ENCODE measurements around the gene DPH3. TPM values are rescaled to one million over a fixed set of nuclear protein-coding genes. Genes with fewer than 3 reads are reported as not detected.
A peak's percentile ranks its signal among the peaks of the same experiment; 100 is the strongest.

The DPH3 gene
- total RNA-seq, 4 donors from 2014 or later, result 18.4 to 27.1 (median 19.6) TPM

- no peak for DNase-seq
- 94 to 100% methylated on average over 2 of the region's 2 CpGs for WGBS, 2 donors
- H3K4me1 ChIP-seq, result no peaks in the 10 kb centered on the region
- intact Hi-C loops (cut with DNase I), result no loop called here
- H3K9me3 ChIP-seq, result no peaks in the 10 kb centered on the region
- no peak overlapping the region for H3K27ac ChIP-seq
- TF ChIP-seq POLR2A (IDR thresholded peaks at IDR 0.05) (no peak), CTCF (IDR thresholded peaks at IDR 0.05) (no peak)
- H3K36me3 ChIP-seq, result peaks cover 0 to 14% of the 10 kb centered on the region in 2 donors
- no peak overlapping the region for H3K4me3 ChIP-seq (replicated peaks in 1 of 3)
- H3K27me3 ChIP-seq, result no peaks in the 10 kb centered on the region
Measured at GRCh38 chr3:16222547-16222946, 42.2 kb downstream of the DPH3 start.

GRCh38 chr3:16221990-16222389 lies 42.8 kb downstream of the DPH3 start:
- DNase-seq, result no peak
- Histone ChIP-seq H3K27ac (no peak overlapping the region), H3K4me3 (replicated peaks in 1 of 3) (no peak overlapping the region), H3K36me3 (peaks cover 0 to 14% of the 10 kb centered on the region in 2 donors), H3K4me1 (no peaks in the 10 kb centered on the region), H3K27me3 (no peaks in the 10 kb centered on the region), H3K9me3 (no peaks in the 10 kb centered on the region)
- 49 to 79% methylated on average over 3 of the region's 3 CpGs for WGBS, 2 donors
- no peak for TF ChIP-seq CTCF (IDR thresholded peaks at IDR 0.05)
- no peak for TF ChIP-seq POLR2A (IDR thresholded peaks at IDR 0.05)
- intact Hi-C loops (cut with DNase I), result no loop called here

GRCh38 chr3:16219777-16220176 lies 45.0 kb downstream of the DPH3 start:
- intact Hi-C loops (cut with DNase I), result no loop called here
- no peaks in the 10 kb centered on the region for H3K9me3 ChIP-seq
- no peaks in the 10 kb centered on the region for H3K4me1 ChIP-seq
- H3K27me3 ChIP-seq, result no peaks in the 10 kb centered on the region
- peaks cover 0 to 14% of the 10 kb centered on the region in 2 donors for H3K36me3 ChIP-seq
- no peak overlapping the region for H3K27ac ChIP-seq
- no peak for DNase-seq
- TF ChIP-seq POLR2A (IDR thresholded peaks at IDR 0.05), result no peak
- TF ChIP-seq CTCF (IDR thresholded peaks at IDR 0.05), result no peak
- H3K4me3 ChIP-seq (replicated peaks in 1 of 3), result no peak overlapping the region
- 100% methylated on average over 2 to 3 of the region's 3 CpGs for WGBS, 2 donors

GRCh38 chr3:16216373-16216935 lies 48.3 kb downstream of the DPH3 start:
- DNase-seq, result peak; percentile 9 to 38
- intact Hi-C loops (cut with DNase I), result no loop called here
- TF ChIP-seq POLR2A (IDR thresholded peaks at IDR 0.05) (no peak), CTCF (IDR thresholded peaks at IDR 0.05) (no peak)
- H3K27ac ChIP-seq, result no peak overlapping the region
- WGBS, 2 donors, result 55 to 78% methylated on average over 17 of the region's 17 CpGs
- peaks cover 0 to 14% of the 10 kb centered on the region in 2 donors for H3K36me3 ChIP-seq
- H3K27me3 ChIP-seq, result no peaks in the 10 kb centered on the region
- no peaks in the 10 kb centered on the region for H3K9me3 ChIP-seq
- no peak overlapping the region for H3K4me3 ChIP-seq (replicated peaks in 1 of 3)
- H3K4me1 ChIP-seq, result no peaks in the 10 kb centered on the region

GRCh38 chr3:16214366-16214765 lies 50.4 kb downstream of the DPH3 start:
- no peaks in the 10 kb centered on the region for H3K9me3 ChIP-seq
- H3K4me1 ChIP-seq, result no peaks in the 10 kb centered on the region
- no peak for DNase-seq
- H3K27me3 ChIP-seq, result no peaks in the 10 kb centered on the region
- TF ChIP-seq CTCF (IDR thresholded peaks at IDR 0.05) (no peak), POLR2A (IDR thresholded peaks at IDR 0.05) (no peak)
- no peak overlapping the region for H3K4me3 ChIP-seq (replicated peaks in 1 of 3)
- no peak overlapping the region for H3K27ac ChIP-seq
- peaks cover 0 to 3% of the 10 kb centered on the region in 2 donors for H3K36me3 ChIP-seq
- intact Hi-C loops (cut with DNase I), result no loop called here
- WGBS, 2 donors, result 77 to 95% methylated on average over 4 of the region's 4 CpGs
